ENCODE results near the gene ZNF90. TPM values are rescaled to one million over a fixed set of nuclear protein-coding genes. Genes with fewer than 3 reads are reported as not detected.
"Not testable (repeated sequence)": the region's sequence is repeated elsewhere in the genome, so short reads cannot be mapped to it uniquely, and the experiment has no call there.

Gene ZNF90
- 10 to 100 TPM in 2 of 3 donors, 1 to 10 TPM in 1; 10.0 to 12.6 (median 12.3) TPM for polyA plus RNA-seq (ENCODE audit: insufficient read length in 3 of 3)

DNA sequence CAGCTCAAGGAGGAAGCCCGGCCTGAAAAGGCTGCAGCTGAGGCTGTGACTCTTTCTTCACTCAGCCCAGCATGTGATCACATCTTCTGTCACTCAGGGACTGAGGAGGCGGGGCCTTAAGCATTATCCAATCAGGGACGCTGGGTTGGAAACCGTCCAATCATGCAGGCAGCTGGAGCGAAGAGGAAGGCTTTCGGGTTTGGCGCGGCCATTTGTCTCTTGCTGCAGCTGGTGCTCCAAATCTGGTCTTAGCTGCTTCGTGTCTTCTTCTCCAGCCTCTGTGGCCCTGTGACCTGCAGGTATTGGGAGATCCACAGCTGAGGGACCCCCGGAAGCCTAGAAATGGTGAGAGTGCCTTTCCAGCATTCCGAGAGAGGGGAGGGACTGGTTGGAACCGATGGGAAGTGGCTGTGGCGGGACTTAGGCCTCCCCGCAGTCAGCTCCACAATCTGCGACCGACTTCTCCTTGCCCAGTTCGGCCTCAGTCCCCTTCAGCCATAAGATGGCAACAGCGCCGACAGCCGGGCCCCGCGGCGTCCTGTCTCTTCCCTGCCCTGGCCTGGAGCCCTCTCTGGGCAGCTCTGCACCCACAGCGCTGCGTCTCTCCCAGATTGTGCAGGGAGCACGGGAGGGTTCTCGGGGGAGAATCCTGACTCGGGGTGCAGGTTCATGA, at the start of gene ZNF90:
Gene ZNF90, plus strand, starts transcription at position 210 of the 673 bp plus-strand sequence. Its CDS starts 133 bp downstream, at position 343.
- DNase-seq (ENCODE audit: low read depth in 3 of 3, low spot score in 2 of 3): peak; percentile 87 to 98 (median 95)

DNA sequence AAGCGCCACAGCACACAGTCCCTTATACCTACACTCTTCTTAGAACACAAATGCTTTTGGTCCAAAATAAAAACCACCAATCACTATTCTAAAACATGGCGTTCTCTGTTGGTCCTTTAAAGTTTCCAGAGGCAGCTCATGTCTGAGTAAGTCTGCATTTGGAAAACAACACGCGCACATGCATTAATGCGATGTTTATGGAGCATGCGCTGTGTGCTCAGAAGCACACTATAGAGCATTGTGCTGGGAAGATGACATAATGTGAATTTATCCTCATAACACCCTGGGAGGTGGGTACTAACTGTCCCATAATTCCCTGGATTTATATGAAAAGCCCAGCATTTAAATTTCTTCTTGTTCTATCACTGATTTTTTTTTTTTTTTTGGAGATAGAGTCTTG, 49.2 kb upstream of the ZNF90 start:
- DNase-seq (ENCODE audit: low read depth in 3 of 3, low spot score in 2 of 3): no peak

DNA sequence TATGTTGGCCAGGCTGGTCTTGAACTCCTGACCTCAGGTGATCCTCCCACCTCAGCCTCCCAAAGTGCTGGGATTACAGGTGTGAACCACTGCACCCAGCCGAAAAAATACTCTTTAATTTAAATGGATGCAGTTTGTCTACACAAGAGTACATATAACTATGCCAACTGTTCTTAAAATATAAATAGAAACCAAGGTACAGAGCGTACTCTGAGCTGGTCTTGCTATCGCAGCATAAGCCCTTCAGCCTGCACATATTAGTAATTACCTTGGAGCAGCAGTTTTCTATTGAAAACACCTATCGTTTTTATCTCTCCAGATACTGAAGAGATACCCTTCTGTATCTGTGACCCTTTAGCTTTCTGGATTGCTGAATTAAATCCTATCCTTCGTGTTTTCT, 41.9 kb upstream of the ZNF90 start:
- DNase-seq (ENCODE audit: low read depth in 3 of 3, low spot score in 2 of 3): no peak

DNA sequence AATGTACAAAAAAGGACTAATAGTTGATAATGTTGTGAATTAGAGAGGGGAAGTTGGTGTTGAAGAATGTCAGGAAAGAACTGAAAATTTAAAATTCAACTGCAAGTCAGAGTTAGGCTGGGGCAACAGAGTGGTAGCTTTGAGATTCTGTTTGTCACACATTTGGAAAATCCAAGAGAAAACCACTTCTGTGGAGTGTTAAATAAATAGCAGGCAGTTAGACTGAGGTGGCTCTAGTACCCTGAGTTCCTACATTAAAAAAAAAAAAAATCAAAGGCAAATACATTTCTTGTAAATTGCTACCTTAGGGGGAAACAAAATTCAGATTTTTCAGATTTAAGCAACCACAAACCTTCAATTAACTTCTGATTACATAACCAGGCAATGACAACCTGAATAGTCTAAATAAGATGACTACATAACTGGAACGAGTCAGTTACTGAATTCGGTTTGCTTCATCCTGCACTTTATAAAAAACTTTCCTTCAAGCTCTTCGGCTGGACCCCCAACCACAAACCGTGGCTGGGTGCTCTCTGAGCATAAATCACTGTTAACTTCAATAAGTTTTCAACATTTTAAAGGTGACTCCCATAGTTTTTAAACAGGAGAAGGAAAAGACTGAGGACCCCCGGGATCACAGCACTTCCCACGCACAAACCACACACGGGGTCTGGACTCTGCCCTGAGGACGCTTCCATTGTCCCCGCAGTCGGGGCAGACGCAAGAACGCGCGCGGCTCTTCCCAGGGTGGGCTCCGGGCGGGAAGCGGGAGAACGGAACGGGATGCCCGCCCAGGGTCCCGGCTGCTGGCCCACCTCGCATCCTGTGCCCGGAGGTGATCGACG, 39.2 kb upstream of the ZNF90 start:
- peak in 1 of 3 donors; percentile 4 for DNase-seq (ENCODE audit: low read depth in 3 of 3, low spot score in 2 of 3)

DNA sequence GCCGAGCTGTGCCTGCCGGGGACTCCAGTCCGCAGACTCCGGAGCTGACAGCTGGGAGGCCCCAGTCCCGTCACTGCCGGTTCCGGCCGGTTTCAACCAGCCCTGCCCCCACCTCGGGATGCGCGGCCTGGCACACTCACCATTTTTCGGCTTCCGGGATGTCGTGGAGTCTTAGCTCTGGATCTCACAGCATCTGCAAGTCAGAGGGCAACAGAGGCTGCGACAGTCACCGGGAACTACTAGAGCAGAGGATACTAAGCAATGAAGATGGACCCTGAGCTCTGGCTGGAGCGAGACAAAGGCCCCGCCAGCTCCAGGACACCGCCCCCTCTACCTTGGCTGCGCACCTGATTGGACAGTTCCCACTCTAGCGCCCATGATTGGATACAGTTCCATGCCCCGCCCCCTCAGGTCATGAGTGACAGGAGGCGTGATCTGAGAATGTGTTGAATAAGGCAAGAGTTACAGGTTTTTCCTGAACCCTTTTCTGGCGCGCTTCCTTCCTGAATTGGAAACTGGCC, 38.5 kb upstream of the ZNF90 start, which contains the start of gene ZNF682:
Gene ZNF682, minus strand, starts transcription at position 303 of the 521 bp plus-strand sequence. Its CDS starts 160 bp downstream, at position 143.
- peak; percentile 93 to 97 (median 95) for DNase-seq (ENCODE audit: low read depth in 3 of 3, low spot score in 2 of 3)

DNA sequence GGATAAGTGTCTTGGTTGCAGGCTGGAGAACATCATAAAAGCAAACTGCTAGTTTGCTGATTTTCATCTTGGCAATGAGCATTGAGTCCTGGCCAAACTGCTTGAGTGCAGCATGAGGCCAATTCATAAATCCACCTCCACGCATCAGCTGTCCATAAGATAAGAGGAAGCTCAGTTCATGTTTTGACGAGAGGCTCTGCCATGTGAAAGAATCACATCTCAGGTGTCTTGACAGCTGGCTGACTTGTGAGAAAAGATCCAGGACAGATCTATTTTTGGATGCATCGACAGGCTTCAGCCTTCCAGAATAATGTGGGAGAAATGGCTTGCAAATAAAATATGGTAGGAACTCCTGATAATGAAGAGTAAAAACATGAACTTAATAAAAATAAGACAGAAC, 33.1 kb upstream of the ZNF90 start:
- DNase-seq (ENCODE audit: low read depth in 3 of 3, low spot score in 2 of 3): no peak

DNA sequence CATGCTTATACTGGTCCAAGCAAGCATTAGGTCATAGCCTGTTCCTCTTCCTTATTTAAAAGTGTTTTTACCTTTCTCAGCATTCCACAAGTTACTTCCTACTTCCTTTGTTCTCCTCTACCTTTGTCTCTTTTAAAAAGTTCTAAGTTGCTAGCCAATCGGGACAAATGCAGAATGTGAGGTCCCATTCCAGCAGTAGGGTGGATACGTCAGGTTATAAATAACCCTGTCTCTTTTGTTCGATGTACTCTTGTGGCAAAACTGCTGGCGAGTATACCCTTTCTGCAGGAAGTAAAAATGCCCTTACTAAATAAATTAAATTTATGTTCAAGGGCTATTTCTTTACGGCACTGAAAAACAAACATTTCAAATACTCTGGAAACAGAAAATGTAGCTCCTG, 32.1 kb upstream of the ZNF90 start:
- not testable (repeated sequence) for DNase-seq (ENCODE audit: low read depth in 3 of 3, low spot score in 2 of 3)

DNA sequence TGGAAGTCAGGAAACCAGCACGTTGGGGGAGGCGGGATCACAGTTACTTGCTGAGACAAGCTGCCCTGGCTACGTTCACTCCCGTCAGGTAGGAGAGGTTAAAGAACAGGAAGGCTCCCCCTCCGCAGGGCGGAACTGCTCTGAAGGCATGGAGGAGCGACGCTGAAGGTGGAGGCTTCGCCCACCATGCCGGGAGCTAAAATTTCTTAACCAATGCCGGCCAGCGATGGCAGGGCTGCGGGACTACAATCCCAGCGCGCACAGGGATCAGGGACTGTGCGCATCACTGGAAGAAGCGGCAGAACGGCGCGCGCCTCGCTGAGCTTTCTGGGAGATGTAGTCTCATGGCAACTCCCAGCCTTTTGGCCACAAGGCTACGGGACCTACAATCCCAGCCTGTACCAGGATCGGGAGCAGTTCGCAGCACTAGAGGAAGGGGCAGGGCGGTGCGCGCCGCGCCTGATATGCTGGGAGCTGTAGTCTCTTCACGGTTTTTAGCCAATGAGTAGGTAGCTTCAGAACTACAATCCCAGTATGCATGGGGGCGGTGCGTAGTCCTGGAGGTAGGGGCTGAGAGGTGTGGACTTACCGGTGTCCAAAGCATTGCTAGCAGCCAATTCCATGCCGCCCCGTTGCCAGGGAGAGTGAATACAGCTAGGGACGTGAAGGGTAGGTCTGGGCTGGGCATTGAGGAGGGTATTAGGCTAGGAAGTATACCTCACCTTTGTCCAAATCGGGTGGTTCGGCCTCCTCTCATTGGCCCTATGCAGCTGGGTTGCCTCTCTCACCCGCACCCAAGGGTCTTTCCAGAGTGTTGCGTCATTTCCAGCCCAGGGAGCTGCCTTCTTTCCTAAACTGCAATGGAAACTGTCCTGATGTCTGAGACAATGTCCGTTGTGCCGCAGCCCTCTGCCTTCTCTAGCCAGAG, 25.7 kb upstream of the ZNF90 start:
- peak; percentile 88 to 94 (median 92) for DNase-seq (ENCODE audit: low read depth in 3 of 3, low spot score in 2 of 3)

DNA sequence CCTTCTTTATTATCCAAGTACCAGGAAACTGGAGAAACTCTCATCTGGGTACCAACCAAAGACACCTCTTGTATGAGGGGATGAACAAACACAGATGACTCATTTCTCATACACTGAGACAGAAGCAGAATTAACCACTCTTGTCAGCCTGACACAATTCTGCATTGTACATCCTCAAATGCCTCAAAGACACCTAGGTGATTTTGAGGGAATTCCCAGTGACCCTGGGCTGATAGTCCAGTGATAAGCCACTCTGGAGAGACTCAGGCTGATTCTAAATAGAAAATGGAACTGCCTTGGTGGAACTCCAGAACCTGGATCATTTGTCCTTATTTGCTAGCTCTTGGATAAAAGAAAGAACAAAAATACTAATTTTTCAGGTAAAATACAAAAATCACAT, 19.1 kb upstream of the ZNF90 start:
- DNase-seq (ENCODE audit: low read depth in 3 of 3, low spot score in 2 of 3): not testable (repeated sequence)

DNA sequence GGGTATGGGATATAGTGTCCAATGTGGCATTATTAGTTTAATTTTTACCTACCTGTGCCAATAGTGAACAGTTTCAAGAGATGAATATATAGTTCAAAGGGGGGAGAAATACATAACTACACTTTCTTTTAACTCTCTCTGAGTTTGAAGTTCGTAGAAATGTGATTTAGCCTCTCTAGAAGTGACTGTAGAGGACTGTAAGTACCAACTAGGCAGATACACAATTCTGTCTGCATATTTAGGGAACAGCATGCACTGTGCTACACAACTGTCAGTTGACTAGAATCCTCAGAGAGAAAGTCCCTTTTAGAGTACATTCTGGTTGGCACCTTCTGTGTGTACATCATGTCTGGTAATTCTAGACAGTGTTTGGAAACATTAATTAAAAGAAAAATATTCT, 17.5 kb upstream of the ZNF90 start:
- no peak for DNase-seq (ENCODE audit: low read depth in 3 of 3, low spot score in 2 of 3)

DNA sequence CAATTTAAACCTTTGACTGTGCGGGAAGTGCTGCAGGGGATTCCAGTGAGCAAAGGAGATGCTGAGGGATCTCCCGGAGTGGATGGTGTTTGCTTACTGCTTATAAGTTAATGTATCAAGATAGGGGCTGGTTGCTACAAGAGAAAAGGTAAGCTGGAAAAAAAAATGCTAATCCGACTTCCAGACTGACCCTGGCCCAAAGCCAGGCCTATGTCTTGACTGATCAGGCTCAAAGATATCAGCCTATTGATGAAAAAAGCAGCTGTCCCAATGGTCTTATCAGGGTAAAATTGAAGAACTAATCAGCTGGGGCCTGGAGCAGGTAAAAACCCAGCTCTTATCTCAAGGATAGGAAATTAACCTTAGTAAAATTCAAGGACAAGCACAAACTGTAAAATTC, 10.9 kb upstream of the ZNF90 start:
- no peak for DNase-seq (ENCODE audit: low read depth in 3 of 3, low spot score in 2 of 3)

DNA sequence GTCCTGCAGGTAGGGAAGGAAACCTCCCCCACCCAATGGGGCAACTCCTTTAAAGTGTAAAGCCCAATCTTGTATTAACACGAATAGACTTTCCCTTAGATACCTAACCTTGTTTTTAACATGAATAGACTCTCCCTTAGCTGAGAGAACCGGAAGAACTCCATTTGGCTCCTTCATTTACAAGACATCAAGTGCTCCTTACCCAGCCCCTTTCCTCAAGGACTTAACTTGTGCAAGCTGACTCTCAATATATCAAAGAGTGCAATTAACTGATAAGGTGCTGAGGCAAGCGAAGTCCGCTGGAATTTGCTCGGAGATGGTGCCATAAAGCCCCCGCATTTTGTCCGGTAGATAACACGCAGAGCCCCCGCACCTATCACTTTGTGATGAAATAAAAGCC, 9.9 kb upstream of the ZNF90 start:
- DNase-seq (ENCODE audit: low read depth in 3 of 3, low spot score in 2 of 3): no peak

DNA sequence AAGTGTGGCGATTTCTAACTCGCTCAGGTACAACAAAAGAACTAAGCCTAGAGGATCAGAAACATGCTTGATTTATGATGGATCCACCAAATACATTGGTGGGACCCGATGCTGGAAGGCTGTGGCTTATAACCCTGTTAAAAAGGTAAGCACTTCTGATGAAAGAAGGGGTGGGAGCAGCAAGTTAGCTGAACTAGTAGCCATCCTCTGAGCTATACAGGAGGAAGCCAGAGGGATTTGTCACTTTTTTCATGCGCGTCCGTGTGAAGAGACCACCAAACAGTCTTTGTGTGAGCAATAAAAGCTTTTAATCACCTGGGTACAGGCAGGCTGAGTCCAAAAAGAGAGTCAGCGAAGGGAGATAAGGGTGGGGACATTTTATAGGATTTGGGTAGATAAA, 9.2 kb upstream of the ZNF90 start:
- not testable (repeated sequence) for DNase-seq (ENCODE audit: low read depth in 3 of 3, low spot score in 2 of 3)

DNA sequence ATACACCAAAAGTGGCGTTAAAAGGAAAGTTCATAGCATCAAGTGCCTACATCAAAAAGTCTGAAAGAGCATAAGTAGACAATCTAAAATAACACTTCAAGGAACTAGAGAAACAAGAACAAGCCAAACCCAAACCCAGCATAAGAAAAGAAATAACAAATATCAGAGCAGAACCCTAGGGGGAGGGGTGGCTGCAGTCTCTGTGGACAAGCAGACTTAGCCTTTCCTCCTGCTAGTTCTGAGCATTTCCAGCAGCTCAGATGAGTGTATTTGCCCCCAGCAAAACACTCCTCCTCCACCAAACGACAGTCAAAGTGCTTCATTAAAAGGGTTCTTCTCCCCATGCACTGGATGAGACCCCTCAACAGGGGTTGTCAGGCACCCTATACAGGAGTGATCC, 7.1 kb upstream of the ZNF90 start:
- no peak for DNase-seq (ENCODE audit: low read depth in 3 of 3, low spot score in 2 of 3)

DNA sequence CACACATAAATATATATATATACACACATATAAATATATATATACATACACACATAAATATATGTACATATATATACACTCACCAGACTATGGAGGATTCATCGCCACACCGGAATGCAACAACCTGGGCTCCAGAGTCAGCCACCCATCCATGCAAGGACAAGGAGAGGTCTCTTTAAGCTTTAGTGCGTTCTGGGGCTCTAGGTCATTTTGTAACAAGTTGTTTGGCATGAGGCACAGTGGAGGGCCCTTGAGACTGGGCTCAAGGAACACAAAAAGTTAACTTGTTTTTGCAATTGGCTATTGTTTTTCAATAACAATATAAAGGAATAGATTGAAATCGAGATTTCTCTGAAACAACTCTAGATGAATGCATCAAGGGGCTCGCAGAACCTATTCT, 4.9 kb upstream of the ZNF90 start:
- no peak for DNase-seq (ENCODE audit: low read depth in 3 of 3, low spot score in 2 of 3)

DNA sequence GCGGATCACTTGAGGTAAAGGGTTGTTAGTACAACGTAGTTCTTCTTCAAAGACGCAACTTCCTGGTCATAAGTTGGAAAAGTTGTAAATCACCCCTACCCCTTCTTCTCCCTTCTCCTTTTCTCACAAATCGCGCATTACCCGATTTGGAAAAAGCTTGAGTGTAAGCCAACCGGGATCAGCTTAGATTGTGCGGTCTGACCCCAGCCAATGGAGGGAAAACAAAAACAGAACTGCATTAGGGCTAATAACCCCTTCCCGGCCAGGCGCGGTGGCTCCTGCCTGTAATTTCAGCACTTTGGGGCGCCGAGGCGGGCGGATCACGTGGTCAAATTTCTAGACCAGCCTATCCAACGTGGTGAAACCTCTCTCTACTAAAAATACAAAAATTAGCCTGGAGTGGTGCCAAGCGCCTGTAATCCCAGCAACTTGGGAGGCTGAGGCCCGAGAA, 806 bp downstream of the ZNF90 start:
- DNase-seq (ENCODE audit: low read depth in 3 of 3, low spot score in 2 of 3): peak in 1 of 3 donors; percentile 21

DNA sequence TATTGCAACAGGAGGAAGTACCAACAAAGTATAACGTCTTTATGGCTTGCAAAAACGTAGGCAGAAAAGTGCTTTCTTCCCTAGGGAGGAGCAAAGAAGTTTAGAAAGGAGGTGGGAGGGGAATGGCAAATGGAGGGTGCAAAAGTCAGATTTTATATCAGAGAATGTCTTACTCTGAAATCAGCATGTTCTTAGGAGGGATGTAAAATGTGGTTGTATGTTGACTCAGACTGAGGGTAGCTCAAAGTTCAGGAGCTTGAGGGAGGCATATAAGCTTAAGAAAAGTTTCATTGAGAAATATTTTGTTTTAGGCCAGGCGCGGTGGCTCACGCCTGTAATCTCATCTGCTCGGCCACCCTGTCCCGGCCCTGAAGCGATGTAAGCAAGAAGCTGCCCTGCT, 1.7 kb downstream of the ZNF90 start:
- no peak for DNase-seq (ENCODE audit: low read depth in 3 of 3, low spot score in 2 of 3)

DNA sequence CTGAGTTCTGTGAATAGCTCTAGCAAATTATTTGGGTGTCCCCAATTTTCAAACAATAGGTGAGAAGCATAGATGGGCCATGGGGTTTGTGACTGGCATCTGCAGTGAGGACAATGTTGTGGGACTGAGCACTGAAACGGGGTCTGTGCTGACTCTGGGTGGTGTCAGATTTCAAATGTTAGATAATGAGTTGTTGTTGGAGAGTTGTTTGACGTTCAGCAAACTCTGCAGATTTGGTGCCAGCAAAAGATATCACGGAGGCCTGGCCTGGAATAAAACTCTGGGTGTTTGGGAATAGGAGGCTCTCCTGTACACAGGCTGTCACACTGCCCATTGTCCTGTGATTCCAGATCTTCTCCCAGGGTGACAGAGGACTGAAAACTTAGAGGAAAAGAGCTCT, 2.9 kb downstream of the ZNF90 start:
- DNase-seq (ENCODE audit: low read depth in 3 of 3, low spot score in 2 of 3): no peak

DNA sequence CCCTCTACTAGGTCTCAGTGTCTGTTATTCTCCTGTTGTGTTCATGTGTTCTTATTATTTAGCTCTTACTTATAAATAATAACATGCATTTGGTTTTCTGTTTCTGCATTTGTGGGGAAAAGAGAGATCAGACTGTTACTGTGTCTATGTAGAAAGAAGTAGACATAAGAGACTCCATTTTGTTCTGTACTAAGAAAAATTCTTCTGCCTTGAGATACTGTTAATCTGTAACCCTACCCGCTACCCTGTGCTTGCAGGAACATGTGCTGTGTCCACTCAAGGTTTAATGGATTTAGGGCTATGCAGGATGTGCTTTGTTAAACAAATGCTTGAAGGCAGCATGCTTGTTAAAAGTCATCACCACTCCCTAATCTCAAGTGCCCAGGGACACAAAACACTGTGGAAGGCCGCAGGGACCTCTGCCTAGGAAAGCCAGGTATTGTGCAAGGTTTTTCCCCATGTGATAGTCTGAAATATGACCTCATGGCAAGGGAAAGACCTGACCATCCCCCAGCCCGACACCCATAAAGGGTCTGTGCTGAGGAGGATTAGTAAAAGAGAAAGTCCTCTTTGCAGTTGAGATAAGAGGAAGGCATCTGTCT, 4.5 kb downstream of the ZNF90 start:
- not testable (repeated sequence) for DNase-seq (ENCODE audit: low read depth in 3 of 3, low spot score in 2 of 3)

DNA sequence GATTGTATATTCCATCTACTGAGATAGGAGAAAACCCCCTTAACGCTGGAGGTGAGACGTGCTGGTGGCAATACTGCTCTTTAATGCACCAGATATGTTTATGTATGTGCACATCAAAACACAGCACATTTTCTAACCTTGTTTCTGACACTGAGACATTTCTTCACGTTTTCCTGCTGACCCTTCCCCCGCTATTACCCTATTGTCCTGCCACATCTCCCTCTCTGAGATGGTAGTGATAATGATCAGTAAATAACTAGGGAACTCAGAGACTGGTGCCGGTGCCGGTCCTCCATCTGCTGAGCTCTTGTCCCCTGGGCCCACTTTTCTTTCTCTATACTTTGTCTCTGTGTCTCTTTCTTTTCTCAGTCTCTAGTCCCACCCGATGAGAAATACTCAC, 5.1 kb downstream of the ZNF90 start:
- not testable (repeated sequence) for DNase-seq (ENCODE audit: low read depth in 3 of 3, low spot score in 2 of 3)
